ENCODE results near the gene LAPTM5. TPM values are rescaled to one million over a fixed set of nuclear protein-coding genes. Genes with fewer than 3 reads are reported as not detected.
A peak's percentile ranks its signal among the peaks of the same experiment; 100 is the strongest.

Gene LAPTM5
- total RNA-seq, 1 experiment from 2014 or later: 1.5 TPM

DNA sequence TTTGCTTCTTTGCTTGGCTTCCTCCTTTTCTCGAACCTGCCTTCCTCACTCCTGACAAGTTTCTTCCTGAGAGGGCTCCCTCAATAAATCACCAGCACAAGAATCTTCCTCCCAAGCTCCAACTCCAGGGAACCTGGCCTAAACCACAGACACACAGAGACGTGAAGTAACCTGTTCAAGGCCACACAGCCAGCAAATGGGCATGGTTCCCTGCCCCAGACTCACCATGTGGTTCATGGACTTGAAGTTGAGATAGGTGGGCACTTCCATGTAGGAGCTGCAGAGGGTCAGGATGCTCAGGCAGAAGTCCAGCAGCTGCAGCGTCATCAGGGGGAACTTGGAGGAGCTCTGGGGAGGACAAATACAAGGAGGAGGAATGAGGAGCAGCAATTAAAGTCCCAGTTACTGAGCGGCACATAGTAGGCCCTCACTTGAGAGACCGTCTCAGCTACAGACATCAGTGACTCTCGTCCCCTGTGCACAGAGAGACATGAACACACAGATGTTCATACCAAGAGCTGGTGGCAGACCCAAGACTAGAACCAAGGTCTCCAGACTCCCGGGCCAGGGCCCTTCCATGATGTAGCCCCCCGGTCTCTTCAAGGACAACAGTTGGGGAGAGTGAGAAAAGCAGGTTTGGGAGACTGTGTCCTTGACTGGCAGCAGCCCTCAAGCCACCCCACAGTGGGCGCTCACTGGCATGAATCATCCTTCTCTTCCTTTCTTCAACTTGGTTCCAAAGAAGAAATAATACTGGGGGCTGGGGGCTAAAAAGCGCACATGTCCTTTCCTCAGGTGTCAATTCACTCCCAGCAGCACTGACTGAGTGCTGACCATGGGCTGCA is 18.6 kb downstream of the LAPTM5 start (continued):
- no peak for TF ChIP-seq POLR2AphosphoS5 (IDR thresholded peaks at IDR 0.05; ENCODE audit: low read depth, low read length)
- TF ChIP-seq, protein P1, sequence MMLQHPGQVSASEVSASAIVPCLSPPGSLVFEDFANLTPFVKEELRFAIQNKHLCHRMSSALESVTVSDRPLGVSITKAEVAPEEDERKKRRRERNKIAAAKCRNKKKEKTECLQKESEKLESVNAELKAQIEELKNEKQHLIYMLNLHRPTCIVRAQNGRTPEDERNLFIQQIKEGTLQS (IDR thresholded peaks at IDR 0.05): no peak
- no peak for TF ChIP-seq FOSL1 (IDR thresholded peaks at IDR 0.05; ENCODE audit: low read depth)
- TF ChIP-seq EZH2 (IDR thresholded peaks at IDR 0.05): no peak
- TF ChIP-seq, protein P2, sequence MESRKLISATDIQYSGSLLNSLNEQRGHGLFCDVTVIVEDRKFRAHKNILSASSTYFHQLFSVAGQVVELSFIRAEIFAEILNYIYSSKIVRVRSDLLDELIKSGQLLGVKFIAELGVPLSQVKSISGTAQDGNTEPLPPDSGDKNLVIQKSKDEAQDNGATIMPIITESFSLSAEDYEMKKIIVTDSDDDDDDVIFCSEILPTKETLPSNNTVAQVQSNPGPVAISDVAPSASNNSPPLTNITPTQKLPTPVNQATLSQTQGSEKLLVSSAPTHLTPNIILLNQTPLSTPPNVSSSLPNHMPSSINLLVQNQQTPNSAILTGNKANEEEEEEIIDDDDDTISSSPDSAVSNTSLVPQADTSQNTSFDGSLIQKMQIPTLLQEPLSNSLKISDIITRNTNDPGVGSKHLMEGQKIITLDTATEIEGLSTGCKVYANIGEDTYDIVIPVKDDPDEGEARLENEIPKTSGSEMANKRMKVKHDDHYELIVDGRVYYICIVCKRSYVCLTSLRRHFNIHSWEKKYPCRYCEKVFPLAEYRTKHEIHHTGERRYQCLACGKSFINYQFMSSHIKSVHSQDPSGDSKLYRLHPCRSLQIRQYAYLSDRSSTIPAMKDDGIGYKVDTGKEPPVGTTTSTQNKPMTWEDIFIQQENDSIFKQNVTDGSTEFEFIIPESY (IDR thresholded peaks at IDR 0.05; ENCODE audit: extremely low read depth, insufficient replicate concordance, low read length): no peak
- TF ChIP-seq CBX3 (IDR thresholded peaks at IDR 0.05; ENCODE audit: low read depth): no peak
- no peak for TF ChIP-seq ZNF274 (IDR thresholded peaks at IDR 0.05; ENCODE audit: low read depth, low read length)

DNA sequence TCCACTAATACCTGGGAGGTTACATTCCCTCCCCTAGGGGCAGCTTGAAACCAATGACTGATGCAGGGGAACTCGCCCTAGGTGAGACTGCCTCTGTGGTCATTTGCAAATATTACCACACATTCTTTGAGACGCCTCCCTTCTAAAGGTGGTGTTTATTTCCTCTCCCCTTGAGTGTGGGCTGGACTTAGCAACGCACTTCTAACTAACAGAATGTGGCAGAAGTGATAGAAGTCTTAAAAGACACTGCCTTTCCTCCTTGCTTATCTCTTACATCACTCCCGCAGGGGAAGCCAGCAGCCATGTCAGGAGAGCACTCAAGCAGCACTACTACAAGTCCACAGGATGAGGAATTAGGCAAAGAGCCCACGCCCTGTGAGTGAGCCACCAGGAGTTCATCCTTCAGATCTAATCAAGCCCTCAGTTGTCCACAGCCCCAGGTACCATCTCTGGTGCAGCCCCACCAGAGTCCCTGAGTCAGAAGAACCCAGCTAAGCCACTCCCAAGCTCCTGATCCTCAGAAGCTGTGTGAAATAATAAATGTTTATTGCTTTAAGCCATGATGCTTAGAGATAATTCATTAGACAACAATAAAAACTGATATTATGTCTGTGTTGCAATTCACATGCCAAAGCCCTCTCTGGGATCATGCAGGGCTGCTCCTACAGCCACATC is 19.4 kb downstream of the LAPTM5 start:
- DNase-seq (ENCODE audit: low read depth, low spot score): no peak
- ChIA-PET CTCF (interaction anchor here (0.8 kb wide), 1 partner anchor 42 kb away, joined by 3 read pairs; no protein-coding TSS in a partner anchor), RAD21 (ENCODE audit: low non-redundant PET in 1 of 2, low total read pairs in 2 of 2, uncharacterized antibody in 2 of 2, unreplicated experiment in 2 of 2) (no interaction called here)

More for the DNA sequence above, 19.4 kb downstream of the LAPTM5 start:
- H3K9me3 ChIP-seq (ENCODE audit: control insufficient read depth in 1 of 2, insufficient read depth in 1 of 2, low read depth in 1 of 2, low read length in 2 of 2): no peaks in the 10 kb centered on the region
- no peak overlapping the region for H3K4me2 ChIP-seq (ENCODE audit: low read length)
- H3K4me3 ChIP-seq (replicated peaks in 1 of 2; ENCODE audit: low read depth in 1 of 2, low read length in 2 of 2): no peak overlapping the region
- no peaks in the 10 kb centered on the region for H3K36me3 ChIP-seq (ENCODE audit: control insufficient read depth in 1 of 2, insufficient read depth in 2 of 2, low read length in 2 of 2)
- H3K27ac ChIP-seq (ENCODE audit: low read depth, low read length): no peak overlapping the region
- H3K9me2 ChIP-seq (ENCODE audit: insufficient read depth): no peaks in the 10 kb centered on the region
- intact Hi-C loops (cut with micrococcal nuclease): no loop called here
- peaks cover 0 to 11% of the 10 kb centered on the region in 2 experiments; a peak in 2 of 4 replicates for H3K4me1 ChIP-seq (ENCODE audit: control insufficient read depth in 1 of 2, insufficient read depth in 2 of 2, low read length in 2 of 2)
- POLR2A ChIA-PET: no interaction called here
- no peaks in the 10 kb centered on the region for H3K79me2 ChIP-seq (ENCODE audit: insufficient read depth, low read length)
- H4K20me1 ChIP-seq (ENCODE audit: insufficient read depth): no peaks in the 10 kb centered on the region
- BruUV-seq (replicated peaks): no TSS peak
- H3K27me3 ChIP-seq (ENCODE audit: insufficient read depth, low read length): no peaks in the 10 kb centered on the region
- no peak overlapping the region for H2AFZ ChIP-seq (ENCODE audit: low read depth, low read length, poor library complexity, severe bottlenecking)
- TF ChIP-seq EZH2phosphoT487 (IDR thresholded peaks at IDR 0.05; ENCODE audit: borderline replicate concordance) (no peak), EZH2 (IDR thresholded peaks at IDR 0.05) (no peak), YY1 (IDR thresholded peaks at IDR 0.05; ENCODE audit: extremely low read depth, insufficient replicate concordance, low read depth, low read length) (peak; percentile 13), CBX3 (IDR thresholded peaks at IDR 0.05; ENCODE audit: low read depth) (no peak)
- TF ChIP-seq, protein P3, sequence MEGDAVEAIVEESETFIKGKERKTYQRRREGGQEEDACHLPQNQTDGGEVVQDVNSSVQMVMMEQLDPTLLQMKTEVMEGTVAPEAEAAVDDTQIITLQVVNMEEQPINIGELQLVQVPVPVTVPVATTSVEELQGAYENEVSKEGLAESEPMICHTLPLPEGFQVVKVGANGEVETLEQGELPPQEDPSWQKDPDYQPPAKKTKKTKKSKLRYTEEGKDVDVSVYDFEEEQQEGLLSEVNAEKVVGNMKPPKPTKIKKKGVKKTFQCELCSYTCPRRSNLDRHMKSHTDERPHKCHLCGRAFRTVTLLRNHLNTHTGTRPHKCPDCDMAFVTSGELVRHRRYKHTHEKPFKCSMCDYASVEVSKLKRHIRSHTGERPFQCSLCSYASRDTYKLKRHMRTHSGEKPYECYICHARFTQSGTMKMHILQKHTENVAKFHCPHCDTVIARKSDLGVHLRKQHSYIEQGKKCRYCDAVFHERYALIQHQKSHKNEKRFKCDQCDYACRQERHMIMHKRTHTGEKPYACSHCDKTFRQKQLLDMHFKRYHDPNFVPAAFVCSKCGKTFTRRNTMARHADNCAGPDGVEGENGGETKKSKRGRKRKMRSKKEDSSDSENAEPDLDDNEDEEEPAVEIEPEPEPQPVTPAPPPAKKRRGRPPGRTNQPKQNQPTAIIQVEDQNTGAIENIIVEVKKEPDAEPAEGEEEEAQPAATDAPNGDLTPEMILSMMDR (IDR thresholded peaks at IDR 0.05 in 2 of 3, conservative IDR thresholded peaks at IDR 0.05 in 1 of 3; ENCODE audit: borderline replicate concordance in 1 of 3, insufficient read depth in 1 of 3, low read depth in 2 of 3, low read length in 2 of 3): no peak
- no peak overlapping the region for H3K9ac ChIP-seq (ENCODE audit: low read length)
- ATAC-seq: no peak; the same call in 1 of the 2 replicates

Measured in HCT116 (cell line).